Common myeloid progenitor, CD34-positive (primary cell): ENCODE data around the gene TBL1X. TPM values are rescaled to one million over a fixed set of nuclear protein-coding genes. Genes with fewer than 3 reads are reported as not detected.
A peak's percentile ranks its signal among the peaks of the same experiment; 100 is the strongest.

ENCODE experiments used
- CTCF ChIA-PET: fragments of 350-600 bp; sonication (Branson Sonifier 250); formaldehyde crosslinking; loops from one replicate; lab custom pipeline; 2021; ENCODE audit warnings: antibody characterized with exemption; lab: Charles Lee
- POLR2A ChIA-PET: fragments of 350-600 bp; sonication (Branson Sonifier 250); formaldehyde crosslinking; loops from one replicate; lab custom pipeline; 2021; ENCODE audit warnings: antibody characterized with exemption; lab: Charles Lee
- DNase-seq, 3 donors: peaks; one replicate each; pipeline versions ENCODE4 v3.0.0 to v3.0.0-alpha.2; 2013
- H3K27ac ChIP-seq, 2 experiments: 1 replicate in 1 of 2; 2 replicates in 1 of 2; pipeline ENCODE4 v1.7.0; 2013; ENCODE audit warnings: inconsistent platforms in 2 of 2, low read length in 2 of 2, mild to moderate bottlenecking in 2 of 2, low read depth in 1 of 2, moderate library complexity in 1 of 2; ENCODE audit not compliant: severe bottlenecking in 2 of 2, insufficient read depth in 1 of 2, poor library complexity in 1 of 2
- H3K27me3 ChIP-seq, 5 experiments: replicated peaks in 2 of 5; 1 replicate in 3 of 5; 2 replicates in 2 of 5; pipeline versions ENCODE4 v1.6.1 to v1.7.0; 2013; ENCODE audit warnings: low read length in 4 of 5, mild to moderate bottlenecking in 2 of 5, moderate library complexity in 2 of 5, inconsistent platforms in 1 of 5; ENCODE audit not compliant: insufficient read depth in 5 of 5, control insufficient read depth in 4 of 5
- H3K36me3 ChIP-seq, 4 experiments: 1 replicate in 2 of 4; 2 replicates in 2 of 4; pipeline versions ENCODE4 v1.6.1 to v1.7.0; 2013; ENCODE audit warnings: low read length in 3 of 4, control low read depth in 1 of 4, mild to moderate bottlenecking in 1 of 4; ENCODE audit not compliant: control insufficient read depth in 4 of 4, insufficient read depth in 4 of 4
- H3K4me1 ChIP-seq, 4 experiments: 1 replicate in 3 of 4; 2 replicates in 1 of 4; pipeline versions ENCODE4 v1.6.1 to v1.7.1; 2013; ENCODE audit warnings: low read length in 3 of 4, mild to moderate bottlenecking in 3 of 4, control low read depth in 1 of 4, inconsistent platforms in 1 of 4, moderate library complexity in 1 of 4; ENCODE audit not compliant: control insufficient read depth in 4 of 4, insufficient read depth in 4 of 4; ENCODE audit errors: control extremely low read depth in 1 of 4
- H3K4me3 ChIP-seq, 7 experiments: 1 replicate in 4 of 7; 2 replicates in 3 of 7; pipeline versions ENCODE4 v1.5.1 to v1.7.0; 2013; ENCODE audit warnings: mild to moderate bottlenecking in 7 of 7, low read length in 6 of 7, moderate library complexity in 6 of 7, inconsistent platforms in 2 of 7, low read depth in 2 of 7, control low read depth in 1 of 7; ENCODE audit not compliant: insufficient read depth in 4 of 7, control insufficient read depth in 1 of 7; ENCODE audit errors: extremely low read depth in 1 of 7
- H3K9me3 ChIP-seq, 5 experiments: 1 replicate in 4 of 5; 2 replicates in 1 of 5; pipeline versions ENCODE4 v1.6.1 to v1.7.1; 2013; ENCODE audit warnings: low read length in 4 of 5, mild to moderate bottlenecking in 2 of 5, inconsistent platforms in 1 of 5, low read depth in 1 of 5, moderate library complexity in 1 of 5; ENCODE audit not compliant: control insufficient read depth in 4 of 5, insufficient read depth in 2 of 5; ENCODE audit errors: control extremely low read depth in 1 of 5
- WGBS: methylation state at CpG from one replicate; pipeline ENCODE4 v1.1.5; 2013; ENCODE audit not compliant: insufficient coverage; 5-methylcytosine and 5-hydroxymethylcytosine counted together
- polyA plus RNA-seq: library from polyadenylated mRNA; unstranded; fragments of 120-200 nt; gene quantifications from one replicate; pipeline ENCODE4 v1.2.1, GENCODE V29; 2013

Gene TBL1X
- 6.6 TPM for polyA plus RNA-seq

DNA sequence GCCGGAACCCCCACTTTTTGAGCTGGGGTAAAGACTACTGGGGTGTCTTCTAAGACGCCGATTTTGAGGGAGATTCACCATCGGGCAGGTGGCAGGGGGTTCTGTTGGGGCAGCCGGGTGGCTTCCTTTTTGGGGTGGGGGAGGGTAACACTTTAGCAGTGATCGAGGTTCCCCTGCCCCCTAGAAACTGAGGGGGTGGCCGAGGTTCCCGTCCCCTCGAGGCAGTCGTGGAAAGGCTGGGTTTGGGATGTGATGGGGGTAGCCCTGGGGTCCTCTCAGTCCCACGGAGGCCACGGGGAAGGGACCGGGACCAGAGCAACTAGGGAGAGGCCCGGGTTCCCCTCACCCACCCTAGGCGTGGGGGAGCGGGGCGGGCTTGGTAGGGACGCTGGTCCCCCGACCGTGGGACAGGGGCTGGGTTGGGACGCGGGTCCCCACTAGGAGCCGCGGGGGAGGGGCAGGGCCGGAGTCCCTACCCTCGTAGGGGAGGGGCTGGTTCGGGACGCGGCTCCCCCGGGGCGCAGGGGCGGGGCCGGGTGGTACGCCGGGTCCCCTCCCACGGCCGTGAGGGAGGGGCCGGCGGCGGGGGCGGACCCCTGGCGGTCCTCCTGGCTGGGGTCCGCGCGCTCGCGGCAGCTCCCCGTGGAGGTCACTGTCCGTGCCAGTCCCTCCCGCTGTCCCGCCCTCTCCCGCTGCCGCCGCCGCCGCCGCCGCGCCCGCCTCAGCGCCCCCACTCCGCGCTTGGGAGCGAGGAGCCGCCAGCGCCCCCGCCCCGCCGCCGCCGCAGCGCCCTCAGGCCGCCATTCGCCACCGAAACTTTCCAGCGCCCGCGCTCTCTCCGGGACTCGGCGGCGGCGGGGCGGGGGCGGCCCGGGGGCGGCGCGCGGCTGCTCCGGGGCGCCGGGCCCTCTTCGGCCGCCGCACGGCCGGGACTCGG is at the start of gene TBL1X:
TSS of gene TBL1X (plus strand) at position 624 of the 937 bp plus-strand sequence. CDS start 188,529 bp downstream, outside the sequence.
- CTCF ChIA-PET = no interaction called here
- peak in 2 of 3 donors; percentile 19 to 45 for DNase-seq
- 2% methylated on average over 78 of the region's 99 CpGs for WGBS
- Histone ChIP-seq H3K4me3 (peak within 1 kb of the TSS; percentile 48 to 75 (median 69)), H3K4me1 (peaks cover 10 to 40% (median 30%) of the 10 kb centered on the region in 4 experiments), H3K9me3 (no peaks in the 10 kb centered on the region), H3K27me3 (peaks cover 0 to 59% (median 0%) of the 10 kb centered on the region in 5 experiments), H3K36me3 (peaks cover 0 to under 1% (median 0%) of the 10 kb centered on the region in 4 experiments), H3K27ac (peak within 1 kb of the TSS in 1 of 2 experiments; percentile 34)
- POLR2A ChIA-PET = no interaction called here

DNA sequence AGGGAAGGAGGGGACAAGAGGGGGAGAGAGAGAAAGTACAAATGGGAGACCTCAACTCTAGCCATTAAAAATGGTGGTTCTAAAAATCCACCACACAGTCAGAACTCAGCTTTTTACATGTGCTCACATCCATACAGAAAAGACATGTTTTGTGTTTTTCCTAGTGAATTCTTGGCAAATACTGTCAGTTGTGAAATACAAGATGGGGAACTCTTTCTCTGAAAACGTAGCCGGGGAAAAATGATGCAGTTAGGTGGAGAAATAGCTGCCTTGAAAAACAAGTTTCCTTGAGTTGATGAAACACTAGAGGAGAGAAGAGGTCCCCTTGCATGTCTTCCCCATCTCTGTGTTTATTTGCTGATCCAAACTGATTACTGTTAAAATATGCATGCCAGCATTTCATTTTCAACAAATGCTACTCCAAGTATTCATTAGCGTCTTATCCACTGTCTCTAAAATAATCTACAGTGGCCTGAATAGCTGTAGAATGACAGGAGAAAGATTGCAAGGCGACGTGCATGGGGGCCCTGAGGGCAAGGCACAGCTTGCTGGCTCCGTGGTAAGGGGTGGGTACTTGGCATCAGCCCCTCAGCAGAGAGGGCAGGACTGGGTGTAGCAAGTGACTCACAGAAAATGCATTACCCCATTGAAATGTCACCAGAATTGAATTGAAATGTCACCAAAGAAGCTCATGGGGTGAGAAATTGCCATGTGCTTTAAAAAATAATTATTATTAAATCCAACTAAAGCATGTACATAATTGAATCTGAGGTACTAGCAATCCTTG is 48.1 kb upstream of the TBL1X start:
- no peak overlapping the region for H3K4me3 ChIP-seq
- no peaks in the 10 kb centered on the region for H3K9me3 ChIP-seq
- DNase-seq = no peak
- no peaks in the 10 kb centered on the region for H3K36me3 ChIP-seq
- POLR2A ChIA-PET = no interaction called here
- H3K4me1 ChIP-seq = peaks cover 0 to 14% (median 5%) of the 10 kb centered on the region in 4 experiments
- H3K27me3 ChIP-seq = peaks cover 0 to 2% (median 0%) of the 10 kb centered on the region in 5 experiments
- H3K27ac ChIP-seq = no peak overlapping the region
- CTCF ChIA-PET = no interaction called here
- 63% methylated on average over 6 of the region's 6 CpGs for WGBS

GRCh38 chrX:9418262-9418661 is 46.6 kb upstream of the TBL1X start:
- WGBS = 84% methylated on average over 4 of the region's 6 CpGs
- Histone ChIP-seq H3K4me3 (no peak overlapping the region), H3K9me3 (no peaks in the 10 kb centered on the region), H3K36me3 (no peaks in the 10 kb centered on the region), H3K27me3 (peaks cover 0 to 2% (median 0%) of the 10 kb centered on the region in 5 experiments), H3K4me1 (peaks cover 0 to 15% (median 5%) of the 10 kb centered on the region in 4 experiments), H3K27ac (no peak overlapping the region)
- ChIA-PET POLR2A (no interaction called here), CTCF (no interaction called here)
- no peak for DNase-seq

DNA sequence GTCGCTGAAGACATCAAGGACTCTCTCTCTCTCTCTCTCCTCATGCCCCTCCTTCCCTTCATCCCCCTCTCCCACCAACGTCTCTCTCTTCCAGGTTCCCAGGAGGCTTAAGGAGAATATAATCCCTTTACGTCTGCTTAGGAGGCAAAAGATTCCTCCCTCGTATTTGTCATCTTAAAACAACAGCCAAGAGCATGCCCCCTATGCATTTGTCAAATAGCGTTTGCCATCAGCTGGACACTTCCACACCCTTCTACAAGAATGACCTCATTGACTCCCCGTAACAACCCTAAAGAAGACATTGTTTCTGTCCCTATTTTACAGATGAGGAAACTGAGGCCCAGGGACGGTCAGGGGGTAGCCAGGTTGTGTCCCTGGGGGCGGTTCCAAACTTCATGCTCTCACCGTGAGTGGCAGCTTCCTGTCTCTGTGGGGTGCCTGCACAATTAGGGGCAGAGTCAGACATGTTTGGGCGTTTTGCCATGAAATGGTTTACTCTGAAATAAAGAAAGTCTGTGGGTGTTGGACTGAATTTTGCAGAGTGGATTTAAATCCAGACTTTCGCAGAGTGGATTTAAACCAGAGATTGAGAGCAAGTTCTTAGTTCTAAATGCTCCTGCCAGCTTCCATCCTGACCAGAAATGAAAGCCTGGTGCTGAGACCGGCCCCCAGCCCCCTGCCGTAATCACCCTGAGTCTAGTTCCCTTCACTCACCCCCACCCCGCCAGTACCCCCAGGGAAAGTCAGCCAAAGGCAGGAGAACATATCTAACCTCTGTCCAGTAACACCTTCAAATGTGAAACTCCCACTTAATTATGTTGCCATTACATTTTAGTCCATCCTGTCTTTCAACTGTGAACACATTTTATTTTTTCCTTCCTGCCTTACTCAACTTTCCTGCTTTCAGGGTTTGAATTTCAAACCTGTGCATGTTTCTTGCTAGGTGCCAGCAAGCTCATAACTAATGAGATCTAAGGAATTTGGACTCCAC is 44.3 kb upstream of the TBL1X start:
- Histone ChIP-seq H3K4me1 (peaks cover 0 to 15% (median 5%) of the 10 kb centered on the region in 4 experiments), H3K4me3 (no peak overlapping the region), H3K27me3 (peaks cover 0 to 2% (median 0%) of the 10 kb centered on the region in 5 experiments), H3K27ac (no peak overlapping the region), H3K9me3 (peaks cover 0 to 5% (median 3%) of the 10 kb centered on the region in 5 experiments), H3K36me3 (no peaks in the 10 kb centered on the region)
- CTCF ChIA-PET = no interaction called here
- DNase-seq = peak in 2 of 3 donors; percentile 26 to 28
- POLR2A ChIA-PET = no interaction called here
- 50% methylated on average over 13 of the region's 14 CpGs for WGBS

DNA sequence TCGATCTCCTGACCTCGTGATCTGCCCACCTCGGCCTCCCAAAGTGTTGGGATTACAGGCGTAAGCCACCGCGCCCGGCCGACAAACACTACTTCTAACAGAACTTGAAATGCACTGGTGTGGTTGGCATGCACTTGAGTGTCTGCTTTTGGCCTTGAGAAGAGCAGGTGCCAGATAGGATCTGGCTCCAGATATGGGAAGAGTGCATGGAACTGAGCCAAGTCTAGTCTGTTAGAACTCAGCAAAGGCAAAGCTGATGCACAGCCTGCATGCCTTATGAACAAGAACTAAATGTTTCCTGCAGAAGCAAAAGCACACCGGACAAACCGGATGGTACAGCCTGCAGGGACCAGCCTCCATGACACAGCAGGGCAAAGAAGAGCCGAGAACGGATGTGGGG is 35.1 kb upstream of the TBL1X start:
- H3K27me3 ChIP-seq = no peaks in the 10 kb centered on the region
- peaks cover 0 to 13% (median 3%) of the 10 kb centered on the region in 5 experiments for H3K9me3 ChIP-seq
- no peak for DNase-seq
- CTCF ChIA-PET = interaction anchor here (1.1 kb wide), 1 partner anchor 8 kb away, joined by 3 read pairs; no protein-coding TSS in a partner anchor
- no peaks in the 10 kb centered on the region for H3K4me1 ChIP-seq
- H3K4me3 ChIP-seq = no peak overlapping the region
- POLR2A ChIA-PET = no interaction called here
- 84% methylated on average over 12 of the region's 12 CpGs for WGBS
- no peaks in the 10 kb centered on the region for H3K36me3 ChIP-seq
- no peak overlapping the region for H3K27ac ChIP-seq

GRCh38 chrX:9430346-9430921 is 34.4 kb upstream of the TBL1X start:
- 81% methylated on average over 5 of the region's 5 CpGs for WGBS
- no peak overlapping the region for H3K27ac ChIP-seq
- no peaks in the 10 kb centered on the region for H3K36me3 ChIP-seq
- H3K4me3 ChIP-seq = no peak overlapping the region
- H3K4me1 ChIP-seq = no peaks in the 10 kb centered on the region
- peaks cover 0 to 8% (median 0%) of the 10 kb centered on the region in 5 experiments for H3K9me3 ChIP-seq
- no peak for DNase-seq
- ChIA-PET POLR2A (no interaction called here), CTCF (no interaction called here)
- no peaks in the 10 kb centered on the region for H3K27me3 ChIP-seq
